BE2C (cell line): Measurements from ENCODE around the gene C1orf115.

Experiments
- DNase-seq: peaks from one replicate; pipeline ENCODE4 v3.0.0-alpha.2; 2020
- H3K27me3 ChIP-seq: fragments of 250-450 bp; sonication (Bioruptor Pico); 2 replicates; pipeline ENCODE4 v1.5.1; 2020; ENCODE audit warnings: mild to moderate bottlenecking
- H3K36me3 ChIP-seq: fragments of 250-450 bp; sonication (Bioruptor Pico); 2 replicates; pipeline ENCODE4 v1.5.1; 2020; ENCODE audit warnings: mild to moderate bottlenecking
- H3K4me1 ChIP-seq: fragments of 250-450 bp; sonication (Bioruptor Pico); 2 replicates; pipeline ENCODE4 v1.5.1; 2020
- H3K4me3 ChIP-seq: 2 replicates; pipeline ENCODE4 v1.5.1; 2011; ENCODE audit warnings: low read depth, low read length
- H3K9me3 ChIP-seq: fragments of 250-450 bp; sonication (Bioruptor Pico); 2 replicates; pipeline ENCODE4 v1.5.1; 2020
- TF ChIP-seq, protein P1 (sequence below): IDR thresholded peaks from 2 replicates; pipeline ENCODE4 v1.5.1; 2012; ENCODE audit warnings: mild to moderate bottlenecking, low read depth, low read length

The C1orf115 gene

DNA sequence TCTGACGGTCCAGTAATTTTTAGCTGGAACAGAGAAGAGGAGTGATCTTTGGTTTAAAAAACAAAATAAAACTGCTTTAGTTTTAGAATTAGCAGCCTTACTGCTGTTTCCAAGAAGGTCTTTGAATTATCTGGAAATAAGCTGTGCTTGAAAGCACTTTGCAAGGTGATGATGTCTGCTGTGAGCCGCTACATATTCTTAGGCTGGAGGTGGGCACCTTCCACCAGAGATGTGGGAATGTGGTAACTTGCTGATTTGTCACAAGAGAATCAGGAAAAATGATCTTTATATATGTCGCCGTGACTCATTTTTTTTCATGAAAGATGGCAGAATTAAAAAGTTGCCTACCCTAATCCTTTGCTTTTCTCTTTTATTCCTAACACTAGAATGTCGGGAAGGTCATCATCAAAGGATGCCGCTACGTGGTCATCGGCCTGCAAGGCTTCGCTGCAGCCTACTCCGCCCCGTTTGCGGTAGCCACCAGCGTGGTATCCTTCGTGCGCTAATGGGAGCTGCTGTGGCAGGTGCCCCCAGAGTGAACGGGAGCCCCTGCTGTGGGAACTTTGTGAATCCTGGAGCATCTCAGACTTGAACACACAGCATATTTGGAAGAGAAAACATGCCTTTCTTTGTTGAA lies 6.2 kb downstream of the C1orf115 start:
- Histone ChIP-seq H3K4me1 (no peaks in the 10 kb centered on the region), H3K4me3 (no peak overlapping the region)

DNA sequence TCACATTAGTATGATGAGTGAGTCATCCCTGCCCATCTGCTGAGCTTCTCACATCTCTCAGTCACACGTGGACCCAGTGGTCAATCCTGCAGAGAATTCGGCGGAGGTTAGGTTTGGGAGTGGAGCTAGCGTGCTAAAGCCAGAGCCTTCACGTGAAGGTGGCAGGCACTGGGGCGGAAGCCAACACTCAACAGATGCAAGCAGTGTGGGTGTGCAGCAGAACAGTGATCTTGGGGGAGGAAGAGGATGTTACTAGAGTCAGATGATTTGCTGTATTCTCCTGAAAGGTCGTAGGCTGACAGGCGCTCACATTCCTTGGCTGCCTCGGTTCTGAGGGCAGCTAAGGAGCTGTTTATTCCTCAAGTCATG lies 6.7 kb downstream of the C1orf115 start:
- Histone ChIP-seq H3K27me3 (peaks cover 12% of the 10 kb centered on the region), H3K4me1 (no peaks in the 10 kb centered on the region), H3K36me3 (no peaks in the 10 kb centered on the region), H3K4me3 (no peak overlapping the region), H3K9me3 (no peaks in the 10 kb centered on the region)
- TF ChIP-seq, protein P1, sequence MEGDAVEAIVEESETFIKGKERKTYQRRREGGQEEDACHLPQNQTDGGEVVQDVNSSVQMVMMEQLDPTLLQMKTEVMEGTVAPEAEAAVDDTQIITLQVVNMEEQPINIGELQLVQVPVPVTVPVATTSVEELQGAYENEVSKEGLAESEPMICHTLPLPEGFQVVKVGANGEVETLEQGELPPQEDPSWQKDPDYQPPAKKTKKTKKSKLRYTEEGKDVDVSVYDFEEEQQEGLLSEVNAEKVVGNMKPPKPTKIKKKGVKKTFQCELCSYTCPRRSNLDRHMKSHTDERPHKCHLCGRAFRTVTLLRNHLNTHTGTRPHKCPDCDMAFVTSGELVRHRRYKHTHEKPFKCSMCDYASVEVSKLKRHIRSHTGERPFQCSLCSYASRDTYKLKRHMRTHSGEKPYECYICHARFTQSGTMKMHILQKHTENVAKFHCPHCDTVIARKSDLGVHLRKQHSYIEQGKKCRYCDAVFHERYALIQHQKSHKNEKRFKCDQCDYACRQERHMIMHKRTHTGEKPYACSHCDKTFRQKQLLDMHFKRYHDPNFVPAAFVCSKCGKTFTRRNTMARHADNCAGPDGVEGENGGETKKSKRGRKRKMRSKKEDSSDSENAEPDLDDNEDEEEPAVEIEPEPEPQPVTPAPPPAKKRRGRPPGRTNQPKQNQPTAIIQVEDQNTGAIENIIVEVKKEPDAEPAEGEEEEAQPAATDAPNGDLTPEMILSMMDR = no peak
- no peak for DNase-seq

More for the DNA sequence above, 6.2 kb downstream of the C1orf115 start:
- H3K9me3 ChIP-seq = no peaks in the 10 kb centered on the region
- no peaks in the 10 kb centered on the region for H3K36me3 ChIP-seq
- no peak for DNase-seq
- H3K27me3 ChIP-seq = peaks cover 17% of the 10 kb centered on the region
- TF ChIP-seq, protein P1 = no peak

DNA sequence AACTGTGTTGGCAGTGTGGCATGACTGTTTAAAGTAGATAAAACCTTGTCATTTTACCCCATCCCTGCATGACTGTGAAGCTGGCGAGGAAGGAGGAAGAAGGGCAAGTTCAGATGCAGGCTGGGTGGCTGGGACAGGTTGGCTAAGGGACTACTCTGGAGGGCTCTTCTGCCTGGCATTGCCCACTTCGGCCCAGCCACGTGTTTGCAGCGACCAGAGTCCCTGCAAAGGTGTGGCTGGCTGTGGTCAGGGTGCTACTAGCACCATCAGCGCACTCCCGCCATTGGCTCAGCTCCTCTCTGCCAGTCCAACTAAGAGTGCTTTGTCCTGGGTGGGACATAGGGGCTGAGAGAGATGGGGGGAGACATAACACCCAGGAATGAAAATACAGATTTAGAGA lies 7.2 kb downstream of the C1orf115 start:
- Histone ChIP-seq H3K9me3 (no peaks in the 10 kb centered on the region), H3K4me1 (no peaks in the 10 kb centered on the region), H3K36me3 (no peaks in the 10 kb centered on the region), H3K27me3 (peaks cover 8% of the 10 kb centered on the region; the same call in 1 of the 2 replicates), H3K4me3 (no peak overlapping the region)
- TF ChIP-seq, protein P1 = no peak
- DNase-seq = no peak

- Histone ChIP-seq H3K4me1 (no peaks in the 10 kb centered on the region), H3K36me3 (no peaks in the 10 kb centered on the region), H3K27me3 (no peaks in the 10 kb centered on the region), H3K9me3 (no peaks in the 10 kb centered on the region), H3K4me3 (no peak overlapping the region)
- TF ChIP-seq, protein P1 = no peak
- no peak for DNase-seq
Measured at GRCh38 chr1:220698607-220699016, 8.4 kb downstream of the C1orf115 start.

GRCh38 chr1:220699044-220699443 lies 8.9 kb downstream of the C1orf115 start:
- H3K4me3 ChIP-seq = no peak overlapping the region
- no peaks in the 10 kb centered on the region for H3K36me3 ChIP-seq
- no peaks in the 10 kb centered on the region for H3K27me3 ChIP-seq
- H3K4me1 ChIP-seq = no peaks in the 10 kb centered on the region
- TF ChIP-seq, protein P1 = no peak
- no peaks in the 10 kb centered on the region for H3K9me3 ChIP-seq
- DNase-seq = no peak

- TF ChIP-seq, protein P1 = no peak
- H3K4me1 ChIP-seq = no peaks in the 10 kb centered on the region
- no peak overlapping the region for H3K4me3 ChIP-seq
- H3K36me3 ChIP-seq = no peaks in the 10 kb centered on the region
- H3K27me3 ChIP-seq = no peaks in the 10 kb centered on the region
- DNase-seq = no peak
- H3K9me3 ChIP-seq = no peaks in the 10 kb centered on the region
Measured at GRCh38 chr1:220700556-220701179, 10.5 kb downstream of the C1orf115 start.
